SIG-M5 (cell line): ENCODE data around the gene MACROD2.
"Not testable (repeated sequence)": the region's sequence is repeated elsewhere in the genome, so short reads cannot be mapped to it uniquely, and the experiment has no call there.

Source experiments
- DNase-seq: peaks from one replicate; lab custom pipeline; 2025; lab: John Stamatoyannopoulos, UW

Gene MACROD2

GRCh38 chr20:15451241-15451640, 1455.9 kb downstream of the MACROD2 start:
- DNase-seq: no peak

DNA sequence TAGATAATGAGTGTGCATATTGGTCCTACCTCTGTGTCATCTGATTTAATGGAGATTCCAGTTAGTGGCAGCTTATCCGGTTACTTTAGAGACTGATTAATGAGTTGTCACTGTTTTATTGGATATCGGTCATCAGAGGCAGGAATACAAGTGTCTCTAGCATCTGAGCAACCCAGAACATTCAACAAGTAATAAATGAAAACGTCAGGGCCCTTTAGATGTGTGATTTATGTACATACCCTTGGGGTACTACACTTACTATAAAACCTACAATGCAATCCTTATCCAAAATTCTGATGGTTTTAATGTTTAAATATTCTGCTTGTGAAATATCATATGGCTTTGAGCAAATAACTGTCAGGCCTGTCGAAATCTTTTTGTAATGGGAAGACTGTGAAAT, 1460.0 kb downstream of the MACROD2 start:
- DNase-seq: no peak

GRCh38 chr20:15461938-15462337, 1466.6 kb downstream of the MACROD2 start:
- no peak for DNase-seq

DNA sequence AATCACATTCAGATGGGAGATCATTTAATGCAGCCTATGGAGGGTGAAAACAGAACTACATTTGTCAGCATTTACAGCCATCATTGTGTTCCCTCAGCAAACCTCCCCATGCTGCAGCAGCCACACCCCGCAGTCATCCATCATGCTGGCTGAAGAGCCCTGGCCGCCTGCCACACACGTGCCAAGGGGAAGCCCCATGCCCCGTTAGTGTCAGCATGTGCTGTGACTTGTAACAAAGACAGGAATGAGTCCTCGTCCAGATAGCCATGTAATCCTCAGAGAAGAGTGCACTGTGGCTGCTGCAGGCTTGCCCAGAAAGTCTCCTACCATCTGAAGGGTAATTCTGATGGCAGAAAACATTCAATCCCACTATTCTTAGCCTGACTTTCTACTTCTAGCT, 1480.2 kb downstream of the MACROD2 start:
- no peak for DNase-seq

DNA sequence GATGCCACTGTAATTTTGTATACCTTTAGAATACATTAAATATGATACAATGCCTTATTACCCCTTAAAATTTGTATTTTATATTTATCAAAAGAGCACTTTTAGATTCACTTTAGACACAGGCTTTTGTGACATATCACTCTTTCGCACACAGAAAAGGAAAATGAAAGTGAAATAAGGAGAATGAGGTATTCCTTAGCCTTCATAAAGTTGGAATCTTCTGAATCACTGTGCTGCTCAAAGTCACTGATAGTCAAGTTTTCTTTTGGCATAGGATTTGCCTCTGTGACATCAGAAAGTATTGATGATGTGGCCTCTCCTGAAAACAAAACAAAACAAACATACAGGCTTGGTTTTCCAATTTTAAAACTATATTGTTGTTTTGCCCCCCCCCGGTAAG, 1480.9 kb downstream of the MACROD2 start:
- DNase-seq: no peak

GRCh38 chr20:15476781-15477180, 1481.5 kb downstream of the MACROD2 start:
- DNase-seq: no peak

DNA sequence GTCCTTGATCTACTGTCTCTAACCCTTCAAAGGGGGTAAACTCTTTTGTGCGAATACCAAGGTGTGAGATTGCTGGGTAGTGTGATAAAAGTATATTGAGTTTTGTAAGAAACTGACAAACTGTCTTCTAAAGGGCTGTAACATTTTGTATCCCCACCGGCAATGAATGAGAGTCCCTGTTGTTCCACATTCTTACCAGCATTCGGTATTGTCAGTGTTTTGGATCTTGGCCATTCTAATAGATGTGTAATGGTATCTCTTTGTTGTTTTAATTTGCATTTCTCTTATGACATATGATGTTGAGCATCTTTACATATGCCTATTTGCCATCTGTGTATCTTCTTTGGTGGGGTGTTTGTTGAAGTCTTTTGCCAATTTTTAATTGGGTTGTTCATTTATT, 1487.2 kb downstream of the MACROD2 start:
- DNase-seq: no peak

DNA sequence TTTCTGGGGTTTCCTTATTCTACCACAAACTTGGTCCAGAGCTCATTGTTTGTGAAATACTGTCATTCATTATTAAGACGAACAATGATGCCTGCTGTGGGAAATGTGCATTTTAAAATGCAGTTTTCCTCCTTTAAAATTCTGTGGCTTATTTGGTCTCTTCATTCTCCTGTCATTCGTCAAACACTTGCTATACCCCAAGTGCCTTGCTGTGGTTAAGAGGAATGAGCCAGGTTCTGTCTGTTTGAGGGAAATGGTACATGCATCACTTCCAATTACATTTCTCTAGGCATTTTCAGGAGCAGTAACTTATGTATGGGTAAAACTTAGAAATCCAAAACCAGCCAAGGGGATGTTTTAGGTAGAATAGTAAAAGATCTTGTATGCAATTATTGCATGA, 1490.2 kb downstream of the MACROD2 start:
- DNase-seq: no peak

DNA sequence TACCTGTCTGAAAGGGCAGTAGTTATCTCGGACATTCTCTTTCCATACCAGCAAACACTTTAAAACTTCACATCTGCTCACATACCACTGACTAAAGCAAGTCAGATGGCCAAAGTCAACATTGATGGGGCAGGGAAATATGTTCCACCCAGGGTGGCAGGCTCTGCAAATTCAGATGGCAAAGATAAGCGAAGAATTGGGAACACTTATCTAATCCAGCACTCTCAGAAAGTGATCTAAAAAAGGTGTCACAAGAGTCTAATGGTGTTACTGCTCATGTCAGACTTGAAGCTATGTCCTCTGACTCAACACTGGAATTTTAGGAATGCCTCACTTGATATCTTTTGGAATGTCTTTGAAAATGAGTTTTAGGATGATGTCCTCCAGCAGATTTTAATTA, 1491.7 kb downstream of the MACROD2 start:
- no peak for DNase-seq

GRCh38 chr20:15487682-15488081, 1492.4 kb downstream of the MACROD2 start:
- no peak for DNase-seq

DNA sequence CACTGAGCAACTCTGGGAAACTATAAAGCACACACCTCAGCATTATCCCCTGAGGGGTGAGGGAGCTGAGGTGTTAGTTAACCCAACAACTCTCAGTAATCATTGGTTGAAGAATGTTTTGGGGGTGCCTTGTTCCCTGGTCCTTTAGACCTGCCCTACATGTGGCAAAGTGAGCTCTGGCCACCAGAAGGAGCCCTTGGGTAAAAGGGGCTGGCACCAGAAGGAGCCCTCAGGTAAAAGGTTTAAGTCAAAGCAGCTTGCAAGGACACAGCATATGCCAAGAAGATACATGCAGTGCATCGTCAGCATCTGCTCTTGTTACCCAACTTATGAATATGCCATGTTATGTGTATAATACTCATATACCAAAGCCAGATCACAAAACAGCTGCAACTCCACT, 1496.3 kb downstream of the MACROD2 start:
- DNase-seq: no peak

DNA sequence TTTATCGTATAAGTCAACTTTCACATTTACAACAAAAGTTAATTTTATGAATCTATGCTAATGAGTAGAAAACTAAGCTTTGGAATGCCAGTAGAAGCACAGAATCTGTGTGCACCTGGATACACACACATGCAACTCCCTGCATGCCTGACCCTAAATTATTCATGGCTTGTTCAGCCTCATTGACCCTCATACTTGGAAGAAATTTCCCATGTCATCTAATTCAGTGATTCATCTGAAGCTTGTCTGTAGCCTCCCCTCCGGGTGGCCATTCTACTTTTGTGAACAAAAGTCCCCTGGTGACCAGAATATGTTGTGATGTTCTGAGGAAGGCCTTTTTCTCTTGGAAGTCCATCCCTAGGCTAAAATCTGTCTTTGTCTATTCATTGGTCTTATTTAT, 1499.5 kb downstream of the MACROD2 start:
- DNase-seq: no peak

- no peak for DNase-seq
Measured at GRCh38 chr20:15496501-15497039, 1501.3 kb downstream of the MACROD2 start.

DNA sequence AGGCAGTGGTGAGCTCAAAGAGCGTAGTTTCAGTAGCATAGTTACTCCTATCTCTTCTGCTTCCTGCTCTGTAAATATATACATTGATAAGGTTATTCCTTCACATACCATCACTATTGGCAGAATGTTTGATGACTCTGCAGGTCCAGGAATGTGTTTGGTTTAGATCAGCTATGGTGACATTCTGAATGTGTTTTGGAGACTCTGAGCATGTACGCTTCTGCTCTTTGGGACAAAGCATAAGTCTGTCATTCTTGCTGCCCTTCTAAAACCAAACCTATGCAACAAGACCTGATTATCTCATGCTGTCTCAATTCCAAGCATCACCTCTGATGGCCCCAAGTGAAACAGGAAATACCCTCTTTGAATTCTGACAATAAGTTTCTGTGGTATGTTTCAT, 1503.6 kb downstream of the MACROD2 start:
- DNase-seq: no peak

- DNase-seq: no peak
Measured at GRCh38 chr20:15506311-15506710, 1511.0 kb downstream of the MACROD2 start.

- no peak for DNase-seq
Measured at GRCh38 chr20:15507151-15507550, 1511.8 kb downstream of the MACROD2 start.

DNA sequence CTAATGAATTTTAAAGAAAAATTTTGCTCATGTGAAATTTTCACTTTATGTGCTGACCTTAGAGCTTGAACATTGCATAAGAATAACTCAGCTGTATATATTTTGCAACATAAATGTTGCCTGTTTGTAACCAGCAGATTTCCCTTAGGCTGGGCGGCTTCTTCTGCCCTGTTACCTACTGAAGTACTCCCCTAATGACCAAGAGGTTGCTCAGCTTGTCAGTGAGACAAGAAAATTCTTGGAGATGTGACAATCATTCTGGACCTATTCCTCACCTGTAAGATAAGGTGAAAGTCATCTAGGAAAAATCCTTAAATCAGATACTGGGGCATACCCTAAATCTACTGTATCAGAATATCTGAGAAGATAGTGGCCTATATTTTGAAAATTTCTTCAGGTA, 1516.2 kb downstream of the MACROD2 start:
- no peak for DNase-seq

DNA sequence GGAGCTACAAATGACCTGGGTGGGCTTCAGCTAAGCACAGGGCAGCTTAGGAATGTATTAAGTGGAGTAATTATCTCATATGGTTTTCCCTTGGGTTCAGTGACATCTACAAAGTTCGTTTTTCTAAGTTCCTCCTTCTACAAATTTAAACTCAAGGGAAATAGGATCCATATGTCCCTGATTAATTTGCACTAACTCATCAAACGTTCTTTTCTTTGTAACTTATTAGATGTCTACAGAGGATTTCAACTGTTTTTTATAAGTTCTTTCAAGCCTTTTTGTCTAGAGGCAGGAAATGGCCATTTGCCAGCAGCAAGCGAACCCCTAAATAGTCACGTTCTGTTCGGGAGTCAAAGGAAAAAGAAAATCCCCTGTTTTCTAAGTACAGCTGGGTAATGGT, 1517.6 kb downstream of the MACROD2 start:
- no peak for DNase-seq

- no peak for DNase-seq
Measured at GRCh38 chr20:15515691-15516090, 1520.4 kb downstream of the MACROD2 start.

GRCh38 chr20:15520930-15521524, 1525.7 kb downstream of the MACROD2 start:
- DNase-seq: no peak

DNA sequence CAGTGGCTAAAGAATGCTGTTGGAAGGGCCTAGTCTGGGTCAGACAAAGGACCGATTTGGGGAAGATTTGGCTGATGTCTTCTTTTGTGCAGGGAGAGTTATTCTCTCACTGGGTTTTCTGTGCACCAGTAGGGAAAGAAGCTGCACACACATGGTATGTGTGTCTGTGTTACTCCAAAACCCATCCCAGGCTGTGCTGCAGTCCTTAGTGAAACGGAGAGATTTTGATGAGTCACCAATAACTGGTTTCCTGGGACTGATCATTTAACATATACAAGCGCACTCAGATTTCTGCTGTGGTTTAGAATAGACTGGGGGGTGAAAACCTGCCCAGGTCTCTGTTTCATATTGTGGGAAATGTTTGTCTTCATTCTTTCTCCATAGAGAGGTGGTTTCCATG, 1528.1 kb downstream of the MACROD2 start:
- DNase-seq: no peak

GRCh38 chr20:15528391-15529111, 1533.2 kb downstream of the MACROD2 start:
- DNase-seq: no peak

DNA sequence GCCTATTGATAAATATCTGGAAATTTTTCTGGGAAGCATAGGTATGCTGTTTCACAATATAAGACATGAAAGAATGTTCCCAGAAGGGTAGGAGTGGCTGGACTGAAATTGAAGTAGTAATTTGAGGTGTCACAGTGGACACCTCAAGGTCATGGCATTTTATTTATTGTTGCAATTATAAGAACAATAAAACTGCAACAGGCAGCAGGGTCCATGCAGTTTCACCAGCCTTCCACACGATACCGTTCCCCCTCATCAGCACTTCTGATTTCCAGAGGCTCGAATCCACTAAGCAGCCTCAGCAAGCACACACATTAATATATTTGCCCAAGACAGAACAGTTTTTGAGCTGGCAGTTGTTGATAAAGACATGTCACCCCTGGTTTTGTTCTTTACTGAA, 1540.5 kb downstream of the MACROD2 start:
- no peak for DNase-seq

DNA sequence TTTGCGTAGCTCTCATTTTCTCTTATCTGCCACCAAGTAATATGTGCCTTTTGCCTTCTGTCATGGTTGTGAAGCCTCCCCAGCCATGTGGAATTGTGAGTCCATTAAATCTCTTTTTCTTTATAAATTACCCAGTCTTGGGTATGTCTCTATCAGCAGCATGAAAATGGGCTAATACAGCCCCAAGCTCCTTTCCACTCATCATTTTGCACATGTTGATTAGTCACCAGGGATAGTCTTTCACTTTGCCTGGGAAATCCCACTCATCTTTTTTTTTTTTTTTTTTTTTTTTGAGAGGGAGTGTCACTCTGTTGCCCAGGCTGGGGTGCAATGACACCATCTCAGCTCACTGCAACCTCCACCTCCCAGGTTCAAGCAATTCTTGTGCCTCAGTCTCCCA, 1541.9 kb downstream of the MACROD2 start:
- not testable (repeated sequence) for DNase-seq
